NCI-H1105 (cell line): ENCODE results near the gene TTI1.

Experiments used
- DNase-seq: peaks from one replicate; lab custom pipeline; 2025; lab: John Stamatoyannopoulos, UW

TTI1 gene

DNA sequence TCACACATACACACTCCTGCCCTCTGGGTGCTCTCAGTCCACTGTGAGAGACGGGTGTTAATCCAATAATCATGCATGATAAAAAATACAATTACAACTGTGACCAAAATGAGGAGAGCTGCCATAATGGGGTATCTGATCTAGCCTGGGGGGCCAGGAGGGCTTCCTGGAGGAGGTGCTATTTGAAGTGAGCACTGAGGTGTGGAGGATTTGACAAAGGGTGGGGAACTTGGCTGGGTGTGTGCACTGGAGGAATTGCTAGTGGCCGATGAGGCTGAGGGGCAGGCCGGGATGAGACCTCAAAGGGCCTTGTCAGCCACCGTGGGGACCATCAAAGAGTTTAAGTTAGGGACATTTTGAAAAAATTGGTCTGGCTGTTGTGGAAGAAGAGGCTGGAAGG, 95.6 kb downstream of the TTI1 start:
- DNase-seq = no peak

DNA sequence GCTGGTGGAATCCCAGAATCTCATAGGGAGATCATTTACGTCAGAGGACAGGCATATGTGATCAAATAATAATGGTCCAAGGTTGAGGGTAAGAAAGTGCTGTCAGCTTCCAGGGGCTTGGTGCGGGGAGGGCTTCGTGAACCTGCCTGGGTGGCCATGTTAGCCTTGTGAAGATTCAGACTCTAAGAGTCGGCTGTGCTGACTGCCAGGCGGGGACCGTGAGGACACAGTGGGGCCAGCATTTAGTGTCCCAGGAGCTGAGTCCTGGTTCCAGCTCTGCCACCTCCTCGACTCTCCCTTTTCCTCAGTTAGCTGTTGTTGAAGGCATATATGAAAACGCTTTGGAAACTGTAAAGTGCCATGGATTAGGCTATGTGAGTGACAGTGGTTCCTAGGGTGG, 96.8 kb downstream of the TTI1 start:
- no peak for DNase-seq

DNA sequence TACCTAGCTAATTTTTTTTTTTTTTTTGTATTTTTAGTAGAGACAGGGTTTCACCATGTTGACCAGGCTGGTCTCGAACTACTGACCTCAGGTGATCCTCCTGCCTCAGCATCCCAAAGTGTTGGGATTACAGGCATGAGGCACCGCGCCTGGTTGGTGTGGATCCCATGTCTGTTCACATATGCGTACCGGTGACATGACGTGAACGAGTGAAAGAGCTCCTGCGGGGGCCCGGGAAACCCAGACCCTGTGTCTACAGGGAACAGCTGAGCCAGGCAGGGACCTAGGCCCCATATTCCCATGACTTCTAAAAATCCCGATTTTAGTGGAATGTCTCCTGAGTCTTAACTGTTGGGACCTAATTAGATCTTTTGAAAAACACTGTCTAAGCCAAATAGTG, 97.2 kb downstream of the TTI1 start:
- no peak for DNase-seq

DNA sequence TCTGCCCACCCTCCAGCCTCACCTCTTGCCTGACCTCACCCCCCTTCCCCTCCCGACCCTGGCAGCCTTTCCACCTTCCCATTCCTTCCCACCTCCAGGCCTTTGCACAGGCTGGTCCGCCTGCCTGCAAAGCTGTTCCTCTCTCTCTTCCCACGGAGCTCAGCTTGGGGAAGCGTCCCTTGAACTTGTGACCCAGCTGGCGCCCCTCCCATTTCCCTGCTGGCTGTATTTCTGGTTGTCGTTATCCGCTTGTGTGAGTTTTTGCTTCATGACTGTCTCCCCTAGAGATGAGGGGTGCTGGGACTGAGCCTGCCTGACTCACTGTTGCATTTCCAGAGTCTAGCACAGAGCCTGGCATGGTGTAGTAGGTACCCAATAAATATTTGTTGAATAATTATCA, 97.8 kb downstream of the TTI1 start:
- no peak for DNase-seq

DNA sequence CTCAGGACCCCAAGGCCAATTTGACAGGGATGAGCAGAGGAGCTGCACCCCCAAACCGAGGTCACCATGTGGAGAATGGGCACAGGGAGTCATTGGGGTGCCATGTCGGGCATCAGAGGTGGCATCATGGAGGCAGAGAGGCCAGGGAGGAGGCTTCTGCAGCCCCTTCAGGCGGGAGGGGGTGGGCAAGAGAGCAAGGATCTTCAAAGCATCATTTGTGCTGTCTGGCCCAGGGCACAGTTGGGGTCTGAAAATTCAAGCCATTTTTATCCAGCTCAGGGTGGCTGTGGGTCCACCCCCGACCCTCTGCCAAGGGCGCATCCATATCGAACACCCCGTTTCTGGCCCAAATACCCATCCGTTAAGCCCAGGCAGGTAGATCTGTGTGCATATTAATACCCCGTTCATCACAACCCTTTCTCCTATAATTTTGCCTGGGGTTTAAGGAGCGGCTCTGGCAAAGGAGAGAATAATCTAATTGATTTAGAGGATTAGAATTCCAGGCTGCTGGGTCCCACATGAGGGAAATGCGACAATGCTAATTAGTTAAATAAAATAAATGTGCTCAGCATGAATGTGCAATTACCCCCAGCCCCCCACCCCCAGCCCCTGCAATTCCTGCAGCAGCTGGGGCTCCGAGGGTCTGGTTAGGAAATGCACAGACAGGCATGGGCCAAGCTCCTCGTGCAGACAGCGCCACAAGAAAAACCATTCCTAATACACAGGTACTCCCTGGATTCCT, 98.5 kb downstream of the TTI1 start:
- DNase-seq = no peak

DNA sequence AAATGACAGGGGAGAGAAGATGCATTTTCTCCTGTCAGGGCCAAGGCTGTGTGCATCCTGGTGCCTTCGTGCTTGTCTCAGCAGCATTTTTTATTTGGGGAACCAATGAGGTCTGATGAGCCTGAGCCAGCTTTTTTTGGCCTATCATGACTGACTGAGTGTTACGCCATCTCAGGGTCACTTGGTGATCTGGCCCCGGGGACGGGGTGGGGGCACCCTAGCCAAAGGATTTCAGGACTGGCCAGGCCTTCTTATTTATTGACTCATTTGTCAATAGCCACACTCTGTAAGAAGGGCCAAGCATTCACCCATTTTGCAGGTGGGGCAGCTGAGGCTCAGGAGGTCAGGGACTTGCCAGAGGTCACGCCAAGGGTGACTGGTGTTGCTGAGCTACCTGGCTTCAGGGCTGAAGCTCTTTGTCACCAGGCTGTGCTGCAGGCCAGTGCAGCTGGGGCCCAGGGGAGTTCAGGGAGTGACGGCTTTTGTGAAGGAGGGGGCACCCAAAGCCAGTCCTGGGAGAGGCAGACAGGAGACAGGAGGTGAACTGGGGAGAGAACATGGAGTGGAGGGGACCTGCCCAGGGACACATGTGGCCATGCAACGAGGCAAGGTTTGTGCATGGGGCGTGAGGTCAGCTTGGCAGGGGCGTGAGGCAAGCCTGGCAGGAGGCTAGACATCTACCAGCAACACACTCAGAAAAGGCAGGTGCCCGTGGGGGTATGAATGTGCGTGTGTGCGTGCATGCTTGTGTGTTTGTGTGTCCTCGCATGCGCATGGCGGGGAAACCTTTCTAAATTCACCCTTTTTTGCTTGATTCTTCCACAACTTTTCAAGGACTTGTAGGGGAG, 99.2 kb downstream of the TTI1 start:
- no peak for DNase-seq
